T-helper 17 cell (primary cell): ENCODE results near the gene CMTM5. TPM values are rescaled to one million over a fixed set of nuclear protein-coding genes. Genes with fewer than 3 reads are reported as not detected.
"Not testable (repeated sequence)": the region's sequence is repeated elsewhere in the genome, so short reads cannot be mapped to it uniquely, and the experiment has no call there.

Source experiments
- ATAC-seq: fragments of 150-1000 bp; cut with Tn5 transposase; 2 replicates; pipeline ENCODE4 v1.10.0; 2021; ENCODE audit warnings: mild to moderate bottlenecking, moderate library complexity
- DNase-seq, 3 donors: peaks; one replicate each; pipeline versions ENCODE4 v3.0.0 to v3.0.0-alpha.2; 2020 to 2021
- H3K9me3 ChIP-seq: one replicate; pipeline ENCODE4 v1.7.0; 2013; ENCODE audit warnings: low read length, mild to moderate bottlenecking; ENCODE audit not compliant: control insufficient read depth, poor library complexity, severe bottlenecking
- H3K27ac Mint-ChIP-seq: one replicate; pipeline ENCODE4 v1.8.0; 2022; ENCODE audit warnings: mild to moderate bottlenecking, moderate library complexity, mixed read lengths
- H3K27me3 Mint-ChIP-seq: one replicate; pipeline ENCODE4 v1.8.0; 2022; ENCODE audit warnings: mixed read lengths
- H3K36me3 Mint-ChIP-seq: one replicate; pipeline ENCODE4 v1.8.0; 2022; ENCODE audit warnings: low read depth, mixed read lengths
- H3K4me1 Mint-ChIP-seq: one replicate; pipeline ENCODE4 v1.8.0; 2022; ENCODE audit warnings: mild to moderate bottlenecking, mixed read lengths
- H3K4me3 Mint-ChIP-seq: one replicate; pipeline ENCODE4 v1.8.0; 2022; ENCODE audit warnings: mild to moderate bottlenecking, moderate library complexity, mixed read lengths
- total RNA-seq, 4 donors: library from RNA in 2 of 4; stranded (reverse) in 2 of 4; gene quantifications; one replicate each; pipeline ENCODE4 v1.2.3 and lab custom pipeline; 2022 to 2026

Gene CMTM5
- total RNA-seq, 2 donors from 2014 or later = 2.5 to 29.1 TPM

- not testable (repeated sequence) for H3K4me1 Mint-ChIP-seq, H3K27ac Mint-ChIP-seq, ATAC-seq, H3K4me3 Mint-ChIP-seq, DNase-seq, H3K9me3 ChIP-seq, H3K36me3 Mint-ChIP-seq
- peaks cover 39% of the 10 kb centered on the region for H3K27me3 Mint-ChIP-seq
These were observed 23.8 kb downstream of the CMTM5 start for GRCh38 chr14:23400496-23401149.

GRCh38 chr14:23401291-23401690, 24.4 kb downstream of the CMTM5 start:
- no peak for ATAC-seq
- no peaks in the 10 kb centered on the region for H3K4me1 Mint-ChIP-seq

GRCh38 chr14:23402296-23403138, 25.7 kb downstream of the CMTM5 start:
- ATAC-seq (no peak), DNase-seq (no peak)
- peaks cover 4% of the 10 kb centered on the region for H3K36me3 Mint-ChIP-seq
- no peak overlapping the region for H3K4me3 Mint-ChIP-seq
- H3K9me3 ChIP-seq = no peaks in the 10 kb centered on the region
- no peak overlapping the region for H3K27ac Mint-ChIP-seq
- H3K27me3 Mint-ChIP-seq = peaks cover 50% of the 10 kb centered on the region
- H3K4me1 Mint-ChIP-seq = peaks cover 1% of the 10 kb centered on the region

More at GRCh38 chr14:23401291-23401690, 24.4 kb downstream of the CMTM5 start:
- peaks cover 42% of the 10 kb centered on the region for H3K27me3 Mint-ChIP-seq
- peaks cover 3% of the 10 kb centered on the region for H3K36me3 Mint-ChIP-seq
- H3K4me3 Mint-ChIP-seq = no peak overlapping the region
- no peaks in the 10 kb centered on the region for H3K9me3 ChIP-seq
- no peak for DNase-seq
- H3K27ac Mint-ChIP-seq = no peak overlapping the region

- H3K36me3 Mint-ChIP-seq = peaks cover 8% of the 10 kb centered on the region
- no peak overlapping the region for H3K27ac Mint-ChIP-seq
- H3K4me3 Mint-ChIP-seq = no peak overlapping the region
- no peak for ATAC-seq
- DNase-seq = no peak
- H3K9me3 ChIP-seq = no peaks in the 10 kb centered on the region
- peaks cover 5% of the 10 kb centered on the region for H3K4me1 Mint-ChIP-seq
- H3K27me3 Mint-ChIP-seq = peaks cover 52% of the 10 kb centered on the region
These were observed 26.2 kb downstream of the CMTM5 start for GRCh38 chr14:23403139-23403438.

- ATAC-seq = no peak
- DNase-seq = no peak
- peaks cover 52% of the 10 kb centered on the region for H3K27me3 Mint-ChIP-seq
These were observed 27.1 kb downstream of the CMTM5 start for GRCh38 chr14:23403908-23404307.

GRCh38 chr14:23404331-23404900, 27.6 kb downstream of the CMTM5 start:
- peaks cover 57% of the 10 kb centered on the region for H3K27me3 Mint-ChIP-seq
- H3K36me3 Mint-ChIP-seq = peaks cover 8% of the 10 kb centered on the region
- ATAC-seq = no peak
- peaks cover 5% of the 10 kb centered on the region for H3K4me1 Mint-ChIP-seq
- H3K27ac Mint-ChIP-seq = no peak overlapping the region
- H3K4me3 Mint-ChIP-seq = no peak overlapping the region
- H3K9me3 ChIP-seq = no peaks in the 10 kb centered on the region
- no peak for DNase-seq

More at GRCh38 chr14:23403908-23404307, 27.1 kb downstream of the CMTM5 start:
- no peaks in the 10 kb centered on the region for H3K9me3 ChIP-seq
- H3K4me1 Mint-ChIP-seq = peaks cover 5% of the 10 kb centered on the region
- H3K27ac Mint-ChIP-seq = no peak overlapping the region
- peaks cover 8% of the 10 kb centered on the region for H3K36me3 Mint-ChIP-seq
- H3K4me3 Mint-ChIP-seq = no peak overlapping the region

- peaks cover 8% of the 10 kb centered on the region for H3K36me3 Mint-ChIP-seq
- DNase-seq = no peak
- ATAC-seq = no peak
- peaks cover 5% of the 10 kb centered on the region for H3K4me1 Mint-ChIP-seq
- peaks cover 61% of the 10 kb centered on the region for H3K27me3 Mint-ChIP-seq
- no peak overlapping the region for H3K27ac Mint-ChIP-seq
- H3K4me3 Mint-ChIP-seq = no peak overlapping the region
- H3K9me3 ChIP-seq = no peaks in the 10 kb centered on the region
These were observed 28.2 kb downstream of the CMTM5 start for GRCh38 chr14:23405096-23405495.

GRCh38 chr14:23405516-23406025, 28.7 kb downstream of the CMTM5 start:
- Mint-ChIP-seq H3K4me1 (peaks cover 6% of the 10 kb centered on the region), H3K4me3 (no peak overlapping the region), H3K27ac (no peak overlapping the region), H3K27me3 (peaks cover 65% of the 10 kb centered on the region), H3K36me3 (peaks cover 8% of the 10 kb centered on the region)
- no peaks in the 10 kb centered on the region for H3K9me3 ChIP-seq
- DNase-seq (no peak), ATAC-seq (no peak)

- peaks cover 11% of the 10 kb centered on the region for H3K36me3 Mint-ChIP-seq
- H3K4me1 Mint-ChIP-seq = peaks cover 11% of the 10 kb centered on the region
- peaks cover 72% of the 10 kb centered on the region for H3K27me3 Mint-ChIP-seq
- DNase-seq (no peak), ATAC-seq (no peak)
- H3K27ac Mint-ChIP-seq = no peak overlapping the region
- no peaks in the 10 kb centered on the region for H3K9me3 ChIP-seq
- no peak overlapping the region for H3K4me3 Mint-ChIP-seq
These were observed 29.4 kb downstream of the CMTM5 start for GRCh38 chr14:23406244-23406643.

- ATAC-seq = no peak
- Mint-ChIP-seq H3K36me3 (peaks cover 11% of the 10 kb centered on the region), H3K27ac (no peak overlapping the region), H3K27me3 (peaks cover 78% of the 10 kb centered on the region), H3K4me1 (peaks cover 11% of the 10 kb centered on the region), H3K4me3 (no peak overlapping the region)
- DNase-seq = no peak
- no peaks in the 10 kb centered on the region for H3K9me3 ChIP-seq
These were observed 30.0 kb downstream of the CMTM5 start for GRCh38 chr14:23406725-23407355.

GRCh38 chr14:23407516-23408306, 30.9 kb downstream of the CMTM5 start, which contains the start of gene MYH6:
Gene MYH6, minus strand, starts transcription at chr14:23408273. Its CDS starts 1,050 bp downstream, at chr14:23407223.
- ATAC-seq (no peak), DNase-seq (no peak)
- Mint-ChIP-seq H3K36me3 (peaks cover 11% of the 10 kb centered on the region), H3K4me3 (no peak within 1 kb of the TSS), H3K4me1 (peaks cover 11% of the 10 kb centered on the region), H3K27ac (no peak within 1 kb of the TSS), H3K27me3 (peaks cover 78% of the 10 kb centered on the region)
- no peaks in the 10 kb centered on the region for H3K9me3 ChIP-seq

GRCh38 chr14:23408307-23408630, 31.4 kb downstream of the CMTM5 start:
- Mint-ChIP-seq H3K27ac (no peak overlapping the region), H3K36me3 (peaks cover 8% of the 10 kb centered on the region), H3K4me1 (peaks cover 11% of the 10 kb centered on the region), H3K27me3 (peaks cover 77% of the 10 kb centered on the region), H3K4me3 (no peak overlapping the region)
- no peaks in the 10 kb centered on the region for H3K9me3 ChIP-seq
- DNase-seq (no peak), ATAC-seq (no peak)
